Neural progenitor cell (in vitro differentiated cells): ENCODE results near the gene CIAO3.

Experiments used
- CTCF ChIP-seq: fragments of 200-600 bp; sonication (generic); IDR thresholded peaks from 2 replicates; pipeline ENCODE4 v1.5.1; 2017; ENCODE audit warnings: antibody characterized with exemption, mild to moderate bottlenecking
- EZH2 ChIP-seq: fragments of 200-600 bp; sonication (generic); IDR thresholded peaks from 2 replicates; pipeline ENCODE4 v1.6.1; 2017; ENCODE audit warnings: antibody characterized with exemption, mild to moderate bottlenecking, moderate library complexity
- EZH2phosphoT487 ChIP-seq: fragments of 200-600 bp; sonication (generic); IDR thresholded peaks from 2 replicates; pipeline ENCODE4 v1.6.1; 2017; ENCODE audit warnings: antibody characterized with exemption

- TF ChIP-seq CTCF = no peak
- no peak for TF ChIP-seq EZH2
- TF ChIP-seq EZH2phosphoT487 = no peak
Observed at GRCh38 chr16:726188-726437, 14.7 kb downstream of the CIAO3 start.
